BLaER1 treated with 17β-estradiol and CSF1 and Interleukin-3, amounts not matched to agents 10 nM and 100 nM (cell line): ENCODE results near the gene NPLOC4.
A peak's percentile ranks its signal among the peaks of the same experiment; 100 is the strongest.
"Not testable (repeated sequence)": the region's sequence is repeated elsewhere in the genome, so short reads cannot be mapped to it uniquely, and the experiment has no call there.

Source experiments
- H3K27ac ChIP-seq, 11 experiments: shearing (Covaris generic); formaldehyde crosslinking; 2 replicates each; pipeline ENCODE4 v1.8.1; 2022
- H3K27me3 ChIP-seq, 11 experiments: shearing (Covaris generic); formaldehyde crosslinking; 2 replicates each; pipeline ENCODE4 v1.8.1; 2022
- H3K36me3 ChIP-seq, 11 experiments: shearing (Covaris generic); formaldehyde crosslinking; 2 replicates each; pipeline ENCODE4 v1.8.1; 2022
- H3K4me1 ChIP-seq, 10 experiments: shearing (Covaris generic); formaldehyde crosslinking; 2 replicates each; pipeline ENCODE4 v1.8.1; 2022
- H3K4me2 ChIP-seq, 11 experiments: shearing (Covaris generic); formaldehyde crosslinking; 2 replicates each; pipeline ENCODE4 v1.8.1; 2022
- H3K4me3 ChIP-seq, 10 experiments: shearing (Covaris generic); formaldehyde crosslinking; 2 replicates each; pipeline ENCODE4 v1.8.1; 2022
- H3K9ac ChIP-seq, 11 experiments: shearing (Covaris generic); formaldehyde crosslinking; 2 replicates each; pipeline ENCODE4 v1.8.1; 2022
- H3K9me3 ChIP-seq, 11 experiments: shearing (Covaris generic); formaldehyde crosslinking; replicated peaks in 1 of 11; 2 replicates each; pipeline ENCODE4 v1.8.1; 2022
- H4K20me1 ChIP-seq, 11 experiments: shearing (Covaris generic); formaldehyde crosslinking; 2 replicates each; pipeline ENCODE4 v1.8.1; 2022
- Cebpa-rat ChIP-seq, 11 experiments: shearing (Covaris generic); IDR thresholded peaks; 2 replicates each; pipeline ENCODE4 v1.8.1; 2022

The NPLOC4 gene

DNA sequence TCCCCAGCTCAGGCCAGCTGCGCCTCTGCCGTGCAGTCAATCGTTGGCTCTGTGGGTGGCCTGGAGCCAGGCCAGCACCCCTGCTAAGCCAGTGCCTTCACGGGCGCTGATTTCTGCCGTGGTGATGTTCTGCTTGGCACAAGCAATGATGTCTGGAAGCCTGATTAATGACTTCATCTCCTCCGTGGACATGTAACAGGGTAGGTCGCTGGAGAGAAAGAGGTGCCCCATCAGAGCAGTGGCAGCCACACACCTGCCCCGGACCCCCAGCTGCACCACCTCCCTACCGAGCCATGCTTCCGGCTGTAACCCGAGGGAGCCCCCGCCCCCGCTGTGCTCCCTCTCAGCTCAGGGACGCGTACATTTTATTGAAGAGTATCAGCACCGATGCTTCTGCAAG, 44.8 kb upstream of the NPLOC4 start:
- H3K4me1 ChIP-seq, result peaks cover 35 to 79% (median 59%) of the 10 kb centered on the region in 10 experiments
- H3K27me3 ChIP-seq, result no peaks in the 10 kb centered on the region
- TF ChIP-seq Cebpa-rat (IDR thresholded peaks at IDR 0.05), result no peak
- peak overlapping the region in 8 of 10 experiments; percentile 92 to 100 (median 98); a peak in 14 of 20 replicates for H3K4me3 ChIP-seq
- H3K27ac ChIP-seq, result peak overlapping the region in 7 of 11 experiments; percentile 21 to 95 (median 92); a peak in 11 of 22 replicates
- peaks cover 15 to 52% (median 34%) of the 10 kb centered on the region in 11 experiments for H3K36me3 ChIP-seq
- peak overlapping the region; percentile 86 to 99 (median 92) for H3K4me2 ChIP-seq
- H3K9me3 ChIP-seq, result no peaks in the 10 kb centered on the region
- H4K20me1 ChIP-seq, result peaks cover 23 to 87% (median 58%) of the 10 kb centered on the region in 11 experiments; a peak in 21 of 22 replicates
- peak overlapping the region; percentile 91 to 98 (median 97); a peak in 20 of 22 replicates for H3K9ac ChIP-seq

DNA sequence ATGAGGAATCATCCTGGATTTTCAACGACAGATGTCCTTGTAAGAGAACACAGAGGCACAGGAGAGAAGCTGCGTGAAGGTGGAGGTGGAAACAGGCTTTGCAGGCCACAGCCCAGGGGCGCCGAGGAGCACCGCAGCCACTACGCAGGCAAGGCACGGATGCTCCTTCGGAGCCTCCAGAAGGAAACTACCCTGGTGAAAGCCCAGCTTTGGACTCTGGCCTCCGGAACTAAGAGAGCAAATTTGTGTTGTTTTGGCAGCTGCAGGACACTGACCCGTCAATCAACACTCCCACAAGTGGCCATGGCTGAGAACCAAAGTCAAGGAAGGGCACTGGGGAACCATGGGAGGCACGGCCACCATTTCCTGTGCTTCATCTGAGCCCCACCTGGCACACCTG, 43.2 kb upstream of the NPLOC4 start:
- Histone ChIP-seq H3K4me1 (peaks cover 32 to 80% (median 64%) of the 10 kb centered on the region in 10 experiments), H3K4me3 (no peak overlapping the region), H3K9ac (peak overlapping the region in 4 of 11 experiments; percentile 3 to 47 (median 22); a peak in 2 of 22 replicates), H3K27me3 (no peaks in the 10 kb centered on the region), H3K9me3 (no peaks in the 10 kb centered on the region), H4K20me1 (peaks cover 8 to 82% (median 49%) of the 10 kb centered on the region in 11 experiments; a peak in 21 of 22 replicates), H3K4me2 (peak overlapping the region in 5 of 11 experiments; percentile 86 to 99 (median 91); a peak in 9 of 22 replicates), H3K36me3 (peaks cover 2 to 42% (median 21%) of the 10 kb centered on the region in 11 experiments; a peak in 18 of 22 replicates), H3K27ac (peak overlapping the region in 2 of 11 experiments; percentile 22 to 95; a peak in 2 of 22 replicates)
- TF ChIP-seq Cebpa-rat (IDR thresholded peaks at IDR 0.05), result no peak

DNA sequence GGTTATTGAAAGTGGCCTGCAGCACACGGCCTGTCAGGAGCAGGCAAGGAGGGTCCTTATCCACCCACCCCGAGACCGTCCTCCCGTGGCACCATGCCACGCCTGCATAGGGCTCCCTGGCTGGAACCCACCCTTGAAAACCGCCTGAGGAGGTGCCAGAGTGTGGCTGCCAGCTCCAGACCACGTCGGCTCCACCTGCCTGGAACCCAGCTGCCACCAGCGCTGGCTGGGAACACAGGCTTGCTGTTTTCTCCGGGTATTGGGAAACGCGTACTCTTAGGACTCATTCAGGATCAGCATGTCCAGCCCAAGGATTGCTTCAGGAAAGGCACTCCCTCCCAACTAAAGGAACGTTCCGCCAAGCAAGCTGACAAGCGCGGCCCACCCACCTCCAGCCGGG, 40.0 kb upstream of the NPLOC4 start:
- Histone ChIP-seq H4K20me1 (peaks cover 0 to 92% (median 60%) of the 10 kb centered on the region in 11 experiments; a peak in 17 of 22 replicates), H3K27ac (peak overlapping the region in 8 of 11 experiments; percentile 4 to 67 (median 44); a peak in 9 of 22 replicates), H3K4me2 (peak overlapping the region; percentile 54 to 97 (median 67); a peak in 21 of 22 replicates), H3K27me3 (no peaks in the 10 kb centered on the region), H3K9me3 (no peaks in the 10 kb centered on the region), H3K9ac (peak overlapping the region in 9 of 11 experiments; percentile 20 to 77 (median 35); a peak in 12 of 22 replicates), H3K36me3 (peaks cover 35 to 69% (median 54%) of the 10 kb centered on the region in 11 experiments), H3K4me3 (no peak overlapping the region), H3K4me1 (peaks cover 15 to 93% (median 70%) of the 10 kb centered on the region in 10 experiments)
- TF ChIP-seq Cebpa-rat (IDR thresholded peaks at IDR 0.05), result no peak

DNA sequence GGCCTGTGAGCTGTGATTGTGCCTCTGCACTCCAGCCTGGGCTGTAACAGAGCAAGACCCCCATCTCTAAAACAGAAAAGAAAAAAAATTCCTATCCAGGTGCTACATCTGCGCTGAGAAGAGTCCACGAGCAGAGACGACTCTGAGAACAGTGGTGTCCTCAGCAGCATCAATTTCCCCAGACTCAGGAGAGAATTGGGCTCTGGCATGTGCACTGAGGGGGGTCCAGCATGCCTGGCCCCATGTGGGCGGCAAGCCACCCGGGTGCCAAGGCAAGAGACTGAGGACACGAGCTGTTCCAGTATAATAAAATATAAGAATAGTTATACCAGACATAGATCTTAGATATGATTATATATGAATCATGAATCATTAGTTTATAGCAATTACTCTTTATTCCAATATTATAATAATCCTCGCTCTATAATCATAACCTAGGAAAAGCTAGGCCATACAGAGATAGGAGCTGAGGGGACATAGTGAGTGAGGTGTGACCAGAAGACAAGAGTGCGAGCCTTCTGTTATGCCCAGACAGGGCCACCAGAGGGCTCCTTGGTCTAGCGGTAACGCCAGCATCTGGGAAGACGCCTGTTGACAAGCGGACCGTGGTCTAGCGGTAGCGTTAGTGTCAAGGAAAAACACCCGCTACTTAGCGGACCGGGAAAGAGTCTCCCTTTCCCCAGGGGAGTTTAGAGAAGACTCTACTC, 38.8 kb upstream of the NPLOC4 start:
- H3K9ac ChIP-seq, result peak overlapping the region in 8 of 11 experiments; percentile 31 to 77 (median 58); a peak in 16 of 22 replicates
- H3K4me1 ChIP-seq, result peaks cover 9 to 81% (median 59%) of the 10 kb centered on the region in 10 experiments
- peak overlapping the region in 3 of 10 experiments; percentile 33 to 51 (median 39); a peak in 5 of 20 replicates for H3K4me3 ChIP-seq
- peak overlapping the region in 8 of 11 experiments; percentile 10 to 66 (median 36); a peak in 9 of 22 replicates for H3K27ac ChIP-seq
- H4K20me1 ChIP-seq, result peaks cover 0 to 92% (median 59%) of the 10 kb centered on the region in 11 experiments; a peak in 17 of 22 replicates
- peaks cover 47 to 69% (median 58%) of the 10 kb centered on the region in 11 experiments for H3K36me3 ChIP-seq
- H3K9me3 ChIP-seq, H3K27me3 ChIP-seq: not testable (repeated sequence)
- peak overlapping the region; percentile 54 to 97 (median 67) for H3K4me2 ChIP-seq

DNA sequence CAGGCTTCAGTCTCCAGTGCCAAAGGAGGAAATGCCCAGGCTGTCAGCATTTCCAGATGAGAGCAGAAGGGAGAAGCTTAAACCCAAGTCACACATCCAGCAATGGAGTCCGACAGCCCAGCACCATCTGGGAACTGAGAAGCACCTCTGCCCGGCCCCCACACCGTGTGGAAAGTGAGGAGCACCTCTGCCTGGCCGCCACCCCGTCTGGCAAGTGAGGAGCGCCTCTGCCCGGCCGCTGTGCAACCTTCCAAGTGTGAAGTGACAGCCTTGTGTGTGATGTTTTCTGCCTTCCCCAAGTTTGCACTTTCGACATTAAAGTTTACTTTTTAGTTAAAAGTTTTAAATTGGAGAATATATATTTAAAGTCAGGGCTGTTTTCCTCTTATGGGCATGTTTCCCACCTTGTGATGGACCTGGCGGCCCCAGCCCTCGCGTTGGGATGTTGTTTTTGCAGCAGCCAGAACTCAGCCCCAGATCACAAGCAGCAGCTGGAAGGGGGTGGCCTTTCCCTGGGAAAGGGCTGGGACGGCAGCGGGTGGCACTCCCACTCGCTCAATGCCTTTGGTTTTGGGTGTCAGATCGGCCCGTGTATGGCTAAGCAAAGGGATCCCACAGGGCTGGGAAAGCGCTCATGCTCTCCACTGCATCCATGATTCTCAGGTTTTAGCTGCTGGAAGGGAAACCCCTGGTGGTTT, 36.8 kb upstream of the NPLOC4 start:
- peak overlapping the region in 10 of 11 experiments; percentile 2 to 77 (median 45); a peak in 12 of 22 replicates for H3K9ac ChIP-seq
- H3K27ac ChIP-seq, result peak overlapping the region in 3 of 11 experiments; percentile 35 to 64 (median 40); a peak in 3 of 22 replicates
- no peak for TF ChIP-seq Cebpa-rat (IDR thresholded peaks at IDR 0.05)
- no peak overlapping the region for H3K4me3 ChIP-seq
- H3K9me3 ChIP-seq, result no peaks in the 10 kb centered on the region
- H3K4me2 ChIP-seq, result peak overlapping the region in 6 of 11 experiments; percentile 38 to 97 (median 79); a peak in 13 of 22 replicates
- H3K27me3 ChIP-seq, result no peaks in the 10 kb centered on the region
- H4K20me1 ChIP-seq, result peaks cover 0 to 90% (median 63%) of the 10 kb centered on the region in 11 experiments; a peak in 17 of 22 replicates
- H3K4me1 ChIP-seq, result peaks cover 15 to 73% (median 62%) of the 10 kb centered on the region in 10 experiments
- peaks cover 62 to 72% (median 67%) of the 10 kb centered on the region in 11 experiments for H3K36me3 ChIP-seq

DNA sequence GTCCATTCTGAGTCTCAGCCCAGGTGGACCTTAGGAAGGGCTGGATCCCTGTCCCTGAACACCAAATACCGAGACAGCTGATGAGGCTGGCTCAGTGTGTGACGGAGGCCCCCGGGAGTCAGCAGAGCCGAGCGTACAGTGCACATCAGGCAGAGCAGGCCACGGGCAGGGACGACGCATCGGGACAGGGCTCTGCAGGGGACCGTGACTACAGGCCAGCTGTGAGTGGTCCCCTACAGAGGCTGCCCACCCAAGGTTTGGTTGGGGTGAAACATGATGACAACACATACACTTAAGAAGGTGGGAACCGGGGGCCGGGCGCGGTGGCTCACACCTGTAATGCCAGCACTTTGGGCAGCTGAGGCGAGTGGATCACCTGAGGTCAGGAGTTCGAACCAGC, 36.0 kb upstream of the NPLOC4 start:
- Histone ChIP-seq H3K9ac (peak overlapping the region in 10 of 11 experiments; percentile 2 to 77 (median 48); a peak in 11 of 22 replicates), H3K27me3 (no peaks in the 10 kb centered on the region), H3K4me1 (peaks cover 23 to 77% (median 69%) of the 10 kb centered on the region in 10 experiments), H3K27ac (peak overlapping the region in 1 of 11 experiments; percentile 35; a peak in 2 of 22 replicates), H4K20me1 (peaks cover 0 to 96% (median 68%) of the 10 kb centered on the region in 11 experiments; a peak in 17 of 22 replicates), H3K4me2 (peak overlapping the region in 4 of 11 experiments; percentile 4 to 97 (median 80); a peak in 5 of 22 replicates), H3K4me3 (no peak overlapping the region), H3K36me3 (peaks cover 68 to 77% (median 73%) of the 10 kb centered on the region in 11 experiments), H3K9me3 (no peaks in the 10 kb centered on the region)
- TF ChIP-seq Cebpa-rat (IDR thresholded peaks at IDR 0.05), result no peak

DNA sequence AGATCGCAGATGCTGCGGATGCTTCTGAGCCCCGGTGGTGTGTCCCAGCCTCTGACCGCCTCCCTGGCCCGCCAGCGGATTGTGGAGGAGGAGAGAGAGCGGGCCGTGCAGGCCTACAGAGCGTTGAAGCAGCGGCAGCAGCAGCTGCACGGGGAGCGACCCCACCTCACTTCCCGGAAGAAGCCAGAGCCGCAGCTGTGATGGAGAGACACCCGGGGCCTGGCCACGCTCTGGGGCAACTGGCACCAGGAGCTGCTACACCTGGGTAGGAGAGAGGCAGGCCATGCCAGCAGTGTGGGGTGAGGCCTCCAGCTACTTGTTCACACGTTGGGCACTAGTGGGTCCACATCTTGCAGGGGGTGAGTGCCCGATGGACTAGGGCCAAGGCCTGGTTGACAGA, 35.6 kb upstream of the NPLOC4 start:
- H3K36me3 ChIP-seq, result peaks cover 68 to 80% (median 75%) of the 10 kb centered on the region in 11 experiments
- H3K4me2 ChIP-seq, result no peak overlapping the region
- H3K9me3 ChIP-seq, result no peaks in the 10 kb centered on the region
- no peak for TF ChIP-seq Cebpa-rat (IDR thresholded peaks at IDR 0.05)
- peak overlapping the region in 8 of 11 experiments; percentile 2 to 77 (median 48); a peak in 9 of 22 replicates for H3K9ac ChIP-seq
- H4K20me1 ChIP-seq, result peaks cover 0 to 95% (median 68%) of the 10 kb centered on the region in 11 experiments; a peak in 17 of 22 replicates
- peaks cover 27 to 77% (median 71%) of the 10 kb centered on the region in 10 experiments for H3K4me1 ChIP-seq
- no peak overlapping the region for H3K4me3 ChIP-seq
- no peaks in the 10 kb centered on the region for H3K27me3 ChIP-seq
- no peak overlapping the region for H3K27ac ChIP-seq

DNA sequence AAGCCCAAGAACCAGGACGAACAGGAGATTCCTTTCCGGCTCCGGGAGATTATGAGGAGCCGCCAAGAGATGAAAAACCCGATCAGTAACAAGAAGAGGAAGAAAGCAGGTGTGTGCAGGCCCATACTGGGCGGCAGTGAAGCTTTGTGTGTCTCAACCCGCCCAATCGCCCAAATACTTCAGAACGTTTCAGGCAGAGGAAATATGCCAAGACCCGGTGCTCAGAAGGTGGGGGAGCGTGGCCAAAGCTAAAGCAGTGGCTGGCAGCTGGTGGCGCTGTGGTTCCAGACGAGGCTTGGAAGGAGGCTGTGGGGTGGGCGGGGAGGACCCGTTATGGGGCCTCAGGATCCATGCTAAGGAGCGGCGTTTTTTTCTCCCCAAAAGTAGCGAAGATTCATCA, 30.8 kb upstream of the NPLOC4 start:
- H3K36me3 ChIP-seq, result peaks cover 55 to 69% (median 65%) of the 10 kb centered on the region in 11 experiments

More for the DNA sequence above, 30.8 kb upstream of the NPLOC4 start:
- Histone ChIP-seq H3K9ac (peak overlapping the region; percentile 91 to 99 (median 95); a peak in 19 of 22 replicates), H3K4me1 (peaks cover 35 to 59% (median 52%) of the 10 kb centered on the region in 10 experiments), H3K9me3 (no peaks in the 10 kb centered on the region), H3K27ac (peak overlapping the region in 9 of 11 experiments; percentile 93 to 99 (median 95); a peak in 12 of 22 replicates), H4K20me1 (peaks cover 0 to 50% (median 35%) of the 10 kb centered on the region in 11 experiments; a peak in 16 of 22 replicates), H3K4me3 (peak overlapping the region; percentile 84 to 100 (median 98)), H3K27me3 (no peaks in the 10 kb centered on the region), H3K4me2 (peak overlapping the region; percentile 85 to 98 (median 94))
- no peak for TF ChIP-seq Cebpa-rat (IDR thresholded peaks at IDR 0.05)
